ENCODE data around the gene FAM13A. TPM values are rescaled to one million over a fixed set of nuclear protein-coding genes. Genes with fewer than 3 reads are reported as not detected.

FAM13A gene
- total and polyA plus RNA-seq, 10 of the 15 experiments (the other 5 are each of a cell fraction or from before 2014, with no cell fraction given) = 0.05 to 1.8 (median 0.27) TPM; not detected in 1

GRCh38 chr4:88971536-88971935 is 85.4 kb downstream of the FAM13A start:
- no peak for FAIRE-seq
- no TSS peak for BruUV-seq (replicated peaks)
- intact Hi-C loops (cut with micrococcal nuclease; ENCODE audit: unreplicated experiment) = no loop called here

More at GRCh38 chr4:88971536-88971935, 85.4 kb downstream of the FAM13A start:
- H2AFZ ChIP-seq (ENCODE audit: control insufficient read depth, low read depth, low read length) = no peak overlapping the region
- H3K4me2 ChIP-seq (ENCODE audit: control insufficient read depth, insufficient read depth) = no peak overlapping the region
- H3K4me3 ChIP-seq = no peak overlapping the region
- no peaks in the 10 kb centered on the region; the same call in 2 of the 3 replicates for H3K9me3 ChIP-seq (replicated peaks; ENCODE audit: control insufficient read depth, insufficient read depth, low read length)
- DNase-seq (ENCODE audit: low read depth, low spot score) (no peak), ATAC-seq (no peak)
- TF ChIP-seq LARP7 (IDR thresholded peaks at IDR 0.05) (no peak), STAT1 (conservative IDR thresholded peaks at IDR 0.05) (no peak), RUNX3 (IDR thresholded peaks at IDR 0.05; ENCODE audit: low read length) (no peak), SREBF1 (IDR thresholded peaks at IDR 0.05; ENCODE audit: low read length) (no peak), JUND (IDR thresholded peaks at IDR 0.05; ENCODE audit: low read depth, low read length) (no peak), CEBPB (IDR thresholded peaks at IDR 0.05; ENCODE audit: borderline replicate concordance in 1 of 2, low read depth in 2 of 2, low read length in 2 of 2) (no peak), KLF5 (IDR thresholded peaks at IDR 0.05; ENCODE audit: partially characterized antibody) (no peak), USF2 (IDR thresholded peaks at IDR 0.05; ENCODE audit: borderline replicate concordance, low read depth, low read length) (no peak), FOXM1 (IDR thresholded peaks at IDR 0.05; ENCODE audit: low read depth, low read length) (no peak), RB1 (IDR thresholded peaks at IDR 0.05; ENCODE audit: borderline replicate concordance) (no peak), ZSCAN29 (IDR thresholded peaks at IDR 0.05) (no peak), ZZZ3 (IDR thresholded peaks at IDR 0.05; ENCODE audit: control insufficient read depth, insufficient read length, low read depth) (no peak), BMI1 (IDR thresholded peaks at IDR 0.05; ENCODE audit: borderline replicate concordance) (no peak), YBX1 (IDR thresholded peaks at IDR 0.05) (no peak), BCL3 (IDR thresholded peaks at IDR 0.05; ENCODE audit: borderline replicate concordance, insufficient read depth, low read depth, low read length, poor library complexity, severe bottlenecking) (no peak), PAX8 (IDR thresholded peaks at IDR 0.05) (no peak), STAT3 (IDR thresholded peaks at IDR 0.05; ENCODE audit: low read depth, low read length) (no peak), BACH1 (IDR thresholded peaks at IDR 0.05; ENCODE audit: borderline replicate concordance) (no peak), CHD4 (IDR thresholded peaks at IDR 0.05) (no peak), RAD21 (IDR thresholded peaks at IDR 0.05; ENCODE audit: insufficient read depth, low read depth, low read length) (no peak)
- RAD21 ChIA-PET (ENCODE audit: unreplicated experiment) = no interaction called here
- H3K79me2 ChIP-seq (ENCODE audit: control insufficient read depth, insufficient read depth, low read length) = no peaks in the 10 kb centered on the region
- no peaks in the 10 kb centered on the region for H3K4me1 ChIP-seq (ENCODE audit: control insufficient read depth, insufficient read depth, low read length)
- in situ Hi-C loops (cut with MboI) = no loop called here
- no peaks in the 10 kb centered on the region; a peak in 1 of 4 replicates for H3K27me3 ChIP-seq (replicated peaks in 1 of 2; ENCODE audit: control insufficient read depth in 2 of 2, insufficient read depth in 2 of 2, low read length in 1 of 2)
- no peaks in the 10 kb centered on the region for H3K36me3 ChIP-seq (ENCODE audit: control insufficient read depth in 2 of 2, insufficient read depth in 2 of 2, low read length in 1 of 2)
- SMC1A ChIA-PET (ENCODE audit: uncharacterized antibody, unreplicated experiment) = no interaction called here
- H4K20me1 ChIP-seq (ENCODE audit: control insufficient read depth, insufficient read depth) = no peaks in the 10 kb centered on the region
- H3K9ac ChIP-seq (ENCODE audit: control insufficient read depth, insufficient read depth, low read length) = no peak overlapping the region
- no peak overlapping the region for H3K27ac ChIP-seq (ENCODE audit: control insufficient read depth, insufficient read depth)
- WGBS (ENCODE audit: insufficient coverage, insufficient replicate concordance, low lambda C conversion rate, missing lambda C conversion rate) = 93% methylated on average over 1 of the region's 1 CpG
- POLR2A ChIA-PET = no interaction called here
- CTCF ChIA-PET = no interaction called here

All from GM12878 (cell line).